GM18519 (cell line): Measurements from ENCODE around the gene MYO1H.

Source experiments
- ATAC-seq: cut with Tn5 transposase; IDR thresholded peaks from one replicate; pipeline ENCODE4 v1.9.1; 2021; ENCODE audit warnings: mild to moderate bottlenecking, moderate library complexity; ENCODE audit not compliant: unreplicated experiment, low FRiP score

Gene MYO1H

DNA sequence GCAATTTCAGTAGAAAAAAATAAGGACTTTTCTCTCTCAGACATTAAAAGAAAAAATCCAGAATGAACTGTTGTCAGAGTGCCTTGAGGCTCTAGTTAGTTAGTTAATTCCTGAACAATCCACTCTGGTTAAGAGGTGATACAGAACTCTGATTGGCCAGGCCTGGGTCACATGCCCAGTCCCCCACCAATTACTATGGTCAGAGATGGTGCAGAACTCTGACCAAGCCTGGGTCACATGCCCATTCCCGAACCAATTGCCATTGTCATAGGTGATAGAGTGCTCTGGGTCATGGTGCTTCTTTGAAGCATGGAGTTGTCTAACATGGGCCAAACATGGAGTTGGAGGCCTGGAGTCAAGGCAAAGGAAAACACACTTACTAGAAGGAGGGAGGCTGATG, 11.1 kb upstream of the MYO1H start:
- ATAC-seq, result no peak

- ATAC-seq, result no peak
These were observed 4.0 kb upstream of the MYO1H start for GRCh38 chr12:109343677-109344076.

- ATAC-seq, result no peak
These were observed 2.3 kb upstream of the MYO1H start for GRCh38 chr12:109345428-109345827.

- ATAC-seq, result no peak
These were observed 780 bp upstream of the MYO1H start for GRCh38 chr12:109346920-109347319.

GRCh38 chr12:109352184-109352583, 4.5 kb downstream of the MYO1H start:
- ATAC-seq, result no peak

DNA sequence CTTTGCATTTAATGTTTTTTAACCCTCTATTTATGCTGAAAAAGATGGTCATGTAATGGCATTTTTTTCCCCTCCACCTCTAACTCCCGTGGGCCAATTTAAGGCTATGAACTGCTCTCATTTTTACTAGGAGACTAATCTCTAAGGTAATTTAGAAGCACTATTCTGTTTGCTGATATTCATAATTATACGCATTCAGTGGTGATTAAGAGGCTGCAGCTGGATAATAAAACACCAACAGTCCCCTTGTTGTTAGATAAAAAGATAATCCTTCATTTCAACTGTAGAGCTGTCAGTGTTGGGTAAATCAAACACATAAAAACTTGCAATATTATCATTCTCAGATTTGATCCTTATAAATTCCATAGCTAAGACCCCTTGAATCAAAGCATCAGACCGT, 8.9 kb downstream of the MYO1H start:
- no peak for ATAC-seq

- no peak for ATAC-seq
These were observed 9.3 kb downstream of the MYO1H start for GRCh38 chr12:109357032-109357431.

DNA sequence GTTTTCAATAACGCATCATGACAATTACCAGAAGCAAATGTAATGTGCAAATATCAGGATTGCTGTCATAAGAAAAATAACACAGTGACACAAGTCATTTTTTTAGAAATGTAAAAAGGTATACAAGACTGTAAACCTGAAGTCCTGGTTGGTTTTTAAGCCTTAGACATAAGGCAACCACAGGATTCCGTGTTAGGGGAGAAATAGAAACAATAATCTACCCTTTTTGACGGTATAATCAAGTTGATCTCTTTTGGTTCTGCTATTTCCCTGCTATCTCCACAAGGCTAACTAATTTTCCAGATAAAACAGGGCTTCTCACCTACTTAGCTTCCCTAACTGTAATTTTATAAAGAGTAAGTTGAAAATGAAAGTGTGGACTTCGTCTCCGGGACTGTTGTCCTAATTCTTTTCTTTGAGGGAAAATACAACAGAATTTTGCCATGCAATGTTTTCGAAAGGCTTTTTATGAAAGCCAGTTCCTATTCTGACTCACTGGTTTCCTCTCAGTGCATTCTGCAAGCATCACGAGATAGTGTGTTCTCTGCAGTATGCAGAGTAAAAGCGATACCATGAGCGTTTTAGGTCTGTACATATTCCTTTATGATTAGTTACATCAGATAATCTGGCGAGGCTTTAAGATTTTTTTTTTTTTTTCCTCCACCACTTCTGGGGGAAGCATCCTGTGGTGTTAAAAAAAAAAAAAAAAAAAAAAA, 10.6 kb downstream of the MYO1H start:
- ATAC-seq, result no peak

DNA sequence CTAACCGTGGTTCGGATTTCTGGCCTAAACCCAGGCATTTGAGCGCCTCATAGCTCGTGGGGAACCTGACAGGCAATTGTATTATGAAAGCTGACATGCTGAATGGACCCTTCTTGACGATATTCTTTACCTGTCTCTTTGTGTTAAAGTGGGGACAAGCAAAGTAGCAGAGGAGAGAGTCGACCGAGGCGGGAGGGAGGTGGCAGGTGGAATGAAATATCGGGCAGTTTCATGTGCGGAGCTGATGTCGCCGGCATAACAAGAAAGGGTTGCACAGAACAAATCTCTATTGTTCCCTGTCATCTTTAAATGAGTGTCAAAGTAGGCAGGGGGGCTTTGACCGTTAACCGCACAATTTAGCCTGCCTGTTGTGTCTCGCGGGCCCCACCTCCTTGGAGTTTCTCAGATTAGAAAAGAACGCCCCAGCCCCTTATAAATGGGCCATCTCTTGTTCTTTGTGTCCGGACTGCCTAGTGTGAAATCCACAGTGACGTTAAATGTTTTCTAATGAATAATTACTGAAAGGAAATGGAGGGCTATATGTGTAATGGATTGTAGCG, 11.5 kb downstream of the MYO1H start:
- ATAC-seq, result no peak

- ATAC-seq, result no peak
These were observed 22.1 kb downstream of the MYO1H start for GRCh38 chr12:109369831-109370230.

DNA sequence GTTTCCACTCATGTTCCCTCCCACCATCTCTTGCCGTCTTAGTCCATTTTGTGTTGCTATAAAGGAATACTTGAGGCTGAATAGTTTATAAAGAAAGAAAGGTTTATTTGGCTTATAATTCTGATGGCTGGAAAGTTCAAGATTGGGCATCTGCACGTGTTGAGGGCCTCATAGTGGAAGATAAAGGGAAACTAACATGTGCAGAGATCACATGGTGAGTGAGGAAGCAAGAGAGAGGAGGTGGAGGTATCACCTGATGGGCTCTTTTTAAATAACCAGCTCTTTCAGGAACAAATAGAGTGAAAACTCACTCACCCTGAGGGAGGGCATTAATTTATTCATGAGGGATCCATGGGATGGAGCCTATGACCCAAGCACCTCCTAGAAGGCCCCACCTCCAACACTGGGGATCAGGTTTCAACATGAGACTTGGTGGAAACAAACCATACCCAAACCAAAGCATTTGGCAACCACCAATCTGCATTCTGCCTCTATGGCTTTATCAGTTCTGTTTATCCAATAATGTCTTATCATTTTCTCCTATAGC, 29.5 kb downstream of the MYO1H start:
- no peak for ATAC-seq

DNA sequence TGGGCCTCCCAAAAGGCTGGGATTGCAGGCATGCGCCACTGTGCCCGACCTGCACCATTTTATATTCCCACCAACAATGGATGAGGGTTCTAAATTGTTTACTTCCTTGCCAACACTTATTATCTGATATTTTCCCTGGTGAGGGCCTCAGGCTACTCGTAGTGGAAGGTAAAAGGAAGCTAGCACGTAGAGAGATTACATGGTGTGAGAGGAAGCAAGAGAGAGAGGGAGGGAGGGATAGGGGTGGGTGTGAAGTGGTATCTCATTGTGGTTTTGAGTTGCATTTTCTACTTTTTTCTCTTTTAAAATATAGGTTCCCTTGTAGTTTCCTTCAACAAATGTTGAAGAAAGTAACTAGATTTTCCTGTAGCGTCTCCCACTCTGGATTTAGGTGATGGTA, 30.9 kb downstream of the MYO1H start:
- no peak for ATAC-seq

DNA sequence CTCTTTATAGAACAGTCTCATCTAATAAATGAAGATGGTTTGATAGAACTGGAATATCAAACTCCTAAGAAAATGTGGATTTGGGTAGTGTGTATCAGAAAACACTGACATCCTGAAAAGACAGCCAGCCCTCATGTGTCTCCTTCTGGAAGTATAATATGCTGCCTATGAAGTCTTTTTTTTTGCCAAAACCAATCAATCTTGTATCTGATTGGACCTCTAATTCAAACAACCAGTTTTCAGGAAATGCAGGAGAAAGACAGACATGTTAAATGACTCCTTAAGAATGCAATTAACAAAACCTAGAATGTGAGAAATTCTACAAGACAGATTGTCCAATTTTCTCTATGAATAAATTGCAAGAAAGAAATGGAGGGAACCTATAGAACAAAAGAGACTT, 34.3 kb downstream of the MYO1H start:
- ATAC-seq, result no peak

DNA sequence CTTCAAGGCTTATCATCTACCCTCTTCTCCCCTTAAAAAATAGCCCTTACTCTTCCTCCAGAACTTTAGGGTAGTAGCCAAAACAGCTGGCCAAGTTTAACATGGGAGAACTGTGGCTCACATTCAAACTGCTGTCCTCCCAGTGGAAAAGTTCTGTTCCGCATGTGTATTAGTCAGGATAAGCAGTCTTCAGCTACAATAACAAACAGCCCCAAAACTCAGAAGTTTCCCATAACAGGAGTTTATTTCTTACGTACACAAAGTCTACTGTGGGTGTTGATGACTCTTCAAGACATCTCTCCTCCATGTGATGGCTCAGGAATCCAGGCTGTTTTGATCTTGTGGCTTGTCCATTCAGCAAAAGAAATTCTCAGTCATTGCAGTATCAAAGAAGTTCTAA, 35.5 kb downstream of the MYO1H start:
- no peak for ATAC-seq

DNA sequence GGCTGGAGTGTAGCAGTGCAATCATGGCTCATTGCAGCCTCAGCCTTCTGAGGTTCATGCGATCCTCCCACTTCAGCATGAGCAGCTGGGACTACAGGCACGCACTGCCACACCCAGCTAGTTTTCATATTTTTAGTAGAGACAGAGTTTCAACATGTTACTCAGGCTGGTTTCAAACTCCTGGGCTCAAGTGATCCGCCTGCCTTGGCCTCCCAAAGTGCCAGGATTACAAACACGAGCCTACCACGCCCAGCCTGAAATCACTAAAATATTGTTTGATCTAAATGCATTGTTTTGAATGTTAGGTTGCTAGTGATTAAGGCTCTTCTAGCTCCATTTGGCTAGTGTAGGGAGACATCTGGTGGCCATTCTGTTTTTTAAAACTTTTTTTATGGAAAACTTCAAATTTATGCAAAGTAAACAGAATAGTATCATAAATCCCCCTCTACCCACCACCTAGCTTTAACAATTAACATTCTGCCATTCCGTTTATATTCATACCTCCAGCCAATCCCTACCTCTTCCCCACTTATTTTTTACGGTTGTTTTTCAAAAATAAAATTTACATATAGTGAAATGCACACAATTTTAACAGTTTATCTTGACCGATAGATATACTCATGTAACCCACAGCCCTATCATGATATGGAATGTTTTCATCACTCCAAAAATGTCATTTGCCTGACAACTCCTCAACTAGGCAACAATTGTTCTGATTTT, 37.8 kb downstream of the MYO1H start:
- no peak for ATAC-seq

DNA sequence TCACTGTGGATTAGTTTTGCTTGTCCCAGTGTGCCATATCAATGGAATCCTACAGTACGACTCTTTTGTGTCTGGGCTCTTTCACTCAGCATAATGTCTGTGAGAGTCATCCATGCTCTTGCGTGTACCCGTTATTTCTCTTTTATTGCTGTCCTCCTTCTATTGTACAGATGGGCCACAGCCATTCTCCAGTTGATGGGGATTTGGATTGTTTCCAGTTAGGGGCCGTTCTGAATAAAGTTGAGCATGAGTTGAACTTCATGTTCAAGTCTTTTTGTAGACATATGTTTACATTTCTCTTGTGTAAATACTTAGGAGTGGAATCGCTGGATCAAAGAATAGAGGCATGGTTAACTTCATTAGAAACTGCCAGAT, 38.3 kb downstream of the MYO1H start:
- ATAC-seq, result no peak

DNA sequence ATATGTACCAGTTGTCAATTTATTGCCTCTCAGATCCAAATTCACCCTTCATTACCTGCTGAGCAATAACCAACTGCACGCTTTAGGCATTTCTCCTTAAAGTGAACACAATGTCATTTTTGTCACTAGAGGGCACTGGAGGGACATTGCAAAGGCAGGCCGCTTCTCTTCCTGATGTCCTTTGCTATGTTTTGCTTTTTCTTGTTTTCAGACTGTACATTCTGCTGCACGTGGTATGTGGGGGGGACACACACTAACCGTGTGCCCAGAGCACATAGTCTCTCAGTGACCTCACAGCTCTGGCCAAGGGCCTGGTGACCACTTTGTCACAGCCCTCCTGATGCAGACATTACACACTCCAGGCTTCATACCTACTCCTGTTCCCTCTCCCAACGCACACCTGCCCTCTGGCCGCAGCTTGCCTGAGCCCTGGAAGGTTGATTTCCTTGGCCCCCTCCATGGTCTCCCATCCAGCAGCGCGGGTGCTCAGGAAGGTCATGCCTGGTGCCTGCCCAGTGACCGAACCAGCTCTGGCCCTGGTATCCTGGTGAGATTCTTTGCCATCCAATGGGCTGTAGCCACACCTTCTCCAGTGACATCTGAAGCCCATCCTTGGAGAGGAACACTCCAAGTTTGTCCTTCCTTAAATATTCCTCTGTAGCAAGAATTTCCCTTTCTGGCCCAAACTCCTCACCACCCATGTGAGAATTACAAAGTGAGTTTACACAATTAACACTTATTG, 39.9 kb downstream of the MYO1H start:
- no peak for ATAC-seq

DNA sequence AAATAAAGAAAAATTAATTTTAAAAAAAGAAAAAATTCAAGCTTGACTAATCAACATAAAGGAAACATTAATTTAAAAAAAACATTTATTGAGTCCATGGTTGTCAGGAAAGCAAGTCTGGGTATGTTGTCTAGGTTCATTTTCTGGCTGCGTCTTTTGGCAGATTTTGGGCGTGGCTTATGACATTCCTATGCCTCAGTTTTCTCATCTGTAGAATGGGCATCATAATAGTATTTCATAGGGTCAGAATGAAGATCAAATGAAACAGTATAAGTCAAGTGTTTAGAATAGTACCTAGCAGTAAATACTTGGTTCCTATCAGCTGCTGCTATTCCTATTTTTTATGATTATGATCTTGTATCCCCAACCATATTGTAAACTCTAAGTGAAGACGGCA, 40.5 kb downstream of the MYO1H start:
- no peak for ATAC-seq

DNA sequence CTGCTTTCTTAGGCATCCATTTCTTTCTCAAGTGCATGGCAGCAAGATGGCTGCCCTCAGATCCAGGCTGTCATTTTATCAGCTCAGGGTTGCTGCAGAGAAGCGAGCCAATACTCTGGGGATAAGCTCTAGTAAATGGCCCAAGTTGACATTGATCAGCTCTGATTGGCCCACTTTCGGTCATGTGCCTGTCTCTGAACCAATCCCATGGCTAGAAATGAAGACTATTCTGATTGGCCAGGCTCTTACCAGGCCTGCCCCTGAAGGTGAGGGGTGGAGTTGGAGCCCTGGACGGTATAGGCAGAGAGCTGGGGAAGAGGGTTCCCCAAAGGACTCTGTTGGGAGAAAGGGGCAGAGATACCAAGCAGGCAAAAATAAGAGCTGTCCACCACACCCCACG, 41.4 kb downstream of the MYO1H start:
- no peak for ATAC-seq

GRCh38 chr12:109393437-109394345, 46.0 kb downstream of the MYO1H start:
- no peak for ATAC-seq
